Keratinocyte (primary cell): ENCODE results near the gene DDA1. TPM values are rescaled to one million over a fixed set of nuclear protein-coding genes. Genes with fewer than 3 reads are reported as not detected.

Experiments
- DNase-seq: peaks from one replicate; pipeline ENCODE4 v3.0.0-alpha.2; 2011; ENCODE audit warnings: low read depth, missing footprints, low spot score
- FAIRE-seq: peaks from 2 replicates; lab custom pipeline; 2011; peaks lifted over from hg19 to GRCh38; lab: Jason Lieb, UNC
- H2AFZ ChIP-seq: 2 replicates; pipeline ENCODE4 v1.6.0; 2012; ENCODE audit warnings: low read length, control low read depth, inconsistent platforms; ENCODE audit not compliant: control insufficient read depth
- H3K27ac ChIP-seq: 2 replicates; pipeline ENCODE4 v1.5.1; 2011; ENCODE audit warnings: low read length; ENCODE audit not compliant: control insufficient read depth, insufficient read depth
- H3K27me3 ChIP-seq: 3 replicates; pipeline ENCODE4 v1.6.0; 2011; ENCODE audit warnings: low read length; ENCODE audit not compliant: control insufficient read depth, insufficient read depth; ENCODE audit errors: extremely low read depth
- H3K36me3 ChIP-seq, 2 experiments: 2 replicates in 1 of 2; 3 replicates in 1 of 2; pipeline ENCODE4 v1.5.1; 2011; ENCODE audit warnings: low read length in 2 of 2, mild to moderate bottlenecking in 1 of 2; ENCODE audit not compliant: control insufficient read depth in 2 of 2, insufficient read depth in 2 of 2; ENCODE audit errors: extremely low read depth in 1 of 2
- H3K4me1 ChIP-seq: 3 replicates; pipeline ENCODE4 v1.5.1; 2011; ENCODE audit warnings: low read length; ENCODE audit not compliant: control insufficient read depth, insufficient read depth; ENCODE audit errors: extremely low read depth
- H3K4me2 ChIP-seq: 3 replicates; pipeline ENCODE4 v1.6.0; 2011; ENCODE audit warnings: low read depth, low read length; ENCODE audit not compliant: control insufficient read depth, insufficient read depth; ENCODE audit errors: extremely low read depth
- H3K4me3 ChIP-seq, 3 experiments: fragments of 200-600 bp in 1 of 3; sonication (generic) in 1 of 3; 2 replicates in 2 of 3; 3 replicates in 1 of 3; pipeline ENCODE4 v1.5.1; 2011 to 2016; ENCODE audit warnings: low read length in 3 of 3, mild to moderate bottlenecking in 3 of 3, control low read depth in 2 of 3, inconsistent platforms in 1 of 3, low read depth in 1 of 3, mixed read lengths in 1 of 3, mixed run types in 1 of 3, moderate library complexity in 1 of 3; ENCODE audit not compliant: control insufficient read depth in 2 of 3, insufficient read depth in 2 of 3; ENCODE audit errors: extremely low read depth in 1 of 3
- H3K79me2 ChIP-seq: 2 replicates; pipeline ENCODE4 v1.6.0; 2012; ENCODE audit warnings: low read length; ENCODE audit not compliant: control insufficient read depth, insufficient read depth
- H3K9ac ChIP-seq: 3 replicates; pipeline ENCODE4 v1.6.0; 2011; ENCODE audit warnings: low read length; ENCODE audit not compliant: control insufficient read depth, insufficient read depth; ENCODE audit errors: extremely low read depth
- H3K9me1 ChIP-seq: 3 replicates; pipeline ENCODE4 v1.6.0; 2011; ENCODE audit warnings: low read length; ENCODE audit not compliant: control insufficient read depth, insufficient read depth; ENCODE audit errors: extremely low read depth
- H3K9me3 ChIP-seq: 2 replicates; pipeline ENCODE4 v1.5.1; 2012; ENCODE audit warnings: low read depth, low read length; ENCODE audit not compliant: control insufficient read depth
- H4K20me1 ChIP-seq: 3 replicates; pipeline ENCODE4 v1.6.0; 2011; ENCODE audit warnings: low read length; ENCODE audit not compliant: control insufficient read depth, insufficient read depth; ENCODE audit errors: extremely low read depth
- CTCF ChIP-seq, 3 experiments: IDR thresholded peaks in 1 of 3; conservative IDR thresholded peaks in 1 of 3; optimal IDR thresholded peaks in 1 of 3; 2 replicates in 2 of 3; 3 replicates in 1 of 3; pipeline versions ENCODE3 to v1.5.1; 2011; ENCODE audit warnings: low read length in 3 of 3, mild to moderate bottlenecking in 3 of 3, moderate library complexity in 2 of 3, control low read depth in 1 of 3, inconsistent platforms in 1 of 3; ENCODE audit not compliant: insufficient read depth in 2 of 3; ENCODE audit errors: extremely low read depth in 1 of 3
- EZH2 ChIP-seq: IDR thresholded peaks from one replicate; pipeline ENCODE4 v1.6.1; 2012; ENCODE audit warnings: inconsistent platforms, mild to moderate bottlenecking, low read length, moderate library complexity
- dilution Hi-C: fragments of 300-500 bp; cut with MboI; formaldehyde crosslinking; loops from one replicate; pipeline ENCODE4 v1.7.0; 2020; ENCODE audit warnings: low sequenced_read_pairs; ENCODE audit not compliant: extremely low pct_ligation_motif_present
- polyA plus RNA-seq, 5 experiments: library from polyadenylated mRNA; depleted of rRNA in 3 of 5; stranded (reverse) in 3 of 5; stranded (forward) in 1 of 5; unstranded in 1 of 5; fragments of >200 nt; gene quantifications; 1 replicate in 1 of 5; 2 replicates in 3 of 5; 3 replicates in 1 of 5; pipeline versions ENCODE4 v1.2.1 to v1.2.3, GENCODE V29; 2011 to 2012; ENCODE audit warnings: missing spikeins in 2 of 5, low read depth in 1 of 5, low replicate concordance in 1 of 5

The DDA1 gene
- polyA plus RNA-seq, 1 donor (not counting 4 experiments of a cell fraction or from before 2014, with no cell fraction given) = 59.4 TPM

- Histone ChIP-seq H4K20me1 (no peaks in the 10 kb centered on the region), H2AFZ (no peak overlapping the region), H3K4me3 (no peak overlapping the region), H3K4me2 (no peak overlapping the region), H3K27ac (no peak overlapping the region), H3K9me1 (no peaks in the 10 kb centered on the region), H3K4me1 (peaks cover 6% of the 10 kb centered on the region), H3K36me3 (no peaks in the 10 kb centered on the region), H3K9me3 (no peaks in the 10 kb centered on the region), H3K79me2 (no peaks in the 10 kb centered on the region), H3K27me3 (no peaks in the 10 kb centered on the region), H3K9ac (no peak overlapping the region)
- FAIRE-seq = no peak
- DNase-seq = no peak
- dilution Hi-C loops = no loop called here
- TF ChIP-seq EZH2 (no peak), CTCF (optimal IDR thresholded peaks at IDR 0.05 in 1 of 3, IDR thresholded peaks at IDR 0.05 in 1 of 3, conservative IDR thresholded peaks at IDR 0.05 in 1 of 3; ENCODE audit: extremely low read depth in 1 of 3, insufficient read depth in 2 of 3, low read length in 3 of 3) (no peak)
Observed at GRCh38 chr19:17347361-17347760, 38.0 kb downstream of the DDA1 start.

GRCh38 chr19:17347877-17348276, 38.5 kb downstream of the DDA1 start:
- H3K4me1 ChIP-seq = peaks cover 6% of the 10 kb centered on the region
- no peak for TF ChIP-seq CTCF (optimal IDR thresholded peaks at IDR 0.05 in 1 of 3, IDR thresholded peaks at IDR 0.05 in 1 of 3, conservative IDR thresholded peaks at IDR 0.05 in 1 of 3; ENCODE audit: extremely low read depth in 1 of 3, insufficient read depth in 2 of 3, low read length in 3 of 3)
- TF ChIP-seq EZH2 = no peak
- DNase-seq (no peak), FAIRE-seq (no peak)
- H3K27me3 ChIP-seq = no peaks in the 10 kb centered on the region
- no peak overlapping the region for H3K9ac ChIP-seq
- H3K9me3 ChIP-seq = no peaks in the 10 kb centered on the region
- no peaks in the 10 kb centered on the region for H3K79me2 ChIP-seq
- H3K36me3 ChIP-seq = no peaks in the 10 kb centered on the region
- no peaks in the 10 kb centered on the region for H4K20me1 ChIP-seq
- H3K4me2 ChIP-seq = no peak overlapping the region
- H3K9me1 ChIP-seq = no peaks in the 10 kb centered on the region
- dilution Hi-C loops = no loop called here
- H2AFZ ChIP-seq = no peak overlapping the region
- H3K4me3 ChIP-seq = no peak overlapping the region
- no peak overlapping the region for H3K27ac ChIP-seq
